ENCODE measurements around the gene AHDC1.

AHDC1 gene

GRCh38 chr1:27584453-27584852 is 19.5 kb downstream of the AHDC1 start:
- DNase-seq (ENCODE audit: low spot score), result no peak

GRCh38 chr1:27583479-27583878 is 20.5 kb downstream of the AHDC1 start:
- DNase-seq (ENCODE audit: low spot score), result no peak

- DNase-seq (ENCODE audit: low spot score), result no peak
Observed at GRCh38 chr1:27581823-27582243, 22.1 kb downstream of the AHDC1 start.

GRCh38 chr1:27577504-27578188 is 26.3 kb downstream of the AHDC1 start:
- no peak for DNase-seq (ENCODE audit: low spot score)

GRCh38 chr1:27576806-27577227 is 27.1 kb downstream of the AHDC1 start:
- DNase-seq (ENCODE audit: low spot score), result no peak

- DNase-seq (ENCODE audit: low spot score), result no peak
Observed at GRCh38 chr1:27575840-27576331, 28.1 kb downstream of the AHDC1 start.

GRCh38 chr1:27574871-27575831 is 28.8 kb downstream of the AHDC1 start:
- peak; percentile 70 for DNase-seq (ENCODE audit: low spot score)

GRCh38 chr1:27574001-27574781 is 29.8 kb downstream of the AHDC1 start:
- DNase-seq (ENCODE audit: low spot score), result no peak

- DNase-seq (ENCODE audit: low spot score), result no peak
Observed at GRCh38 chr1:27572679-27573426, 31.1 kb downstream of the AHDC1 start.

GRCh38 chr1:27572019-27572678 is 31.8 kb downstream of the AHDC1 start:
- no peak for DNase-seq (ENCODE audit: low spot score)

GRCh38 chr1:27571439-27572018 is 32.4 kb downstream of the AHDC1 start:
- DNase-seq (ENCODE audit: low spot score), result no peak

GRCh38 chr1:27570784-27571183 is 33.2 kb downstream of the AHDC1 start:
- no peak for DNase-seq (ENCODE audit: low spot score)

- DNase-seq (ENCODE audit: low spot score), result no peak
Observed at GRCh38 chr1:27570356-27570755, 33.6 kb downstream of the AHDC1 start.

- no peak for DNase-seq (ENCODE audit: low spot score)
Observed at GRCh38 chr1:27569506-27570291, 34.2 kb downstream of the AHDC1 start.

- DNase-seq (ENCODE audit: low spot score), result no peak
Observed at GRCh38 chr1:27569088-27569460, 34.9 kb downstream of the AHDC1 start.

GRCh38 chr1:27568300-27569087 is 35.5 kb downstream of the AHDC1 start:
- peak; percentile 63 for DNase-seq (ENCODE audit: low spot score)

- DNase-seq (ENCODE audit: low spot score), result no peak
Observed at GRCh38 chr1:27567971-27568299, 36.0 kb downstream of the AHDC1 start.

- DNase-seq (ENCODE audit: low spot score), result no peak
Observed at GRCh38 chr1:27567146-27567526, 36.8 kb downstream of the AHDC1 start.
